Vagina (tissue), 2 donors: ENCODE measurements around the gene ALDH3B2. TPM values are rescaled to one million over a fixed set of nuclear protein-coding genes. Genes with fewer than 3 reads are reported as not detected.

Experiments used
- DNase-seq, 2 donors: peaks; one replicate each; pipeline ENCODE4 v3.0.0-alpha.2; 2017; ENCODE audit errors: extremely low spot score in 2 of 2
- H3K27ac ChIP-seq: fragments of 200-600 bp; sonication (generic); one replicate; pipeline ENCODE4 v1.5.1; 2019
- H3K27me3 ChIP-seq: fragments of 200-600 bp; sonication (generic); one replicate; pipeline ENCODE4 v1.5.1; 2019
- H3K36me3 ChIP-seq, 2 donors: fragments of 200-600 bp; sonication (generic); one replicate each; pipeline ENCODE4 v1.5.1; 2017 to 2019
- H3K4me1 ChIP-seq: fragments of 200-600 bp; sonication (generic); one replicate; pipeline ENCODE4 v1.5.1; 2019
- H3K4me3 ChIP-seq, 2 donors: fragments of 200-600 bp; sonication (generic); 1 replicate in 1 of 2; 2 replicates in 1 of 2; pipeline ENCODE4 v1.5.1; 2016 to 2019
- H3K9me3 ChIP-seq: fragments of 200-600 bp; sonication (generic); one replicate; pipeline ENCODE4 v1.5.1; 2019
- CTCF ChIP-seq, 3 experiments: fragments of 450-650 bp in 2 of 3; fragments of 200-600 bp in 1 of 3; sonication (generic) in 1 of 3; IDR thresholded peaks; one replicate each; pipeline ENCODE4 v1.5.1; 2017 to 2019; ENCODE audit warnings: antibody characterized with exemption in 3 of 3, mild to moderate bottlenecking in 2 of 3, moderate library complexity in 2 of 3
- POLR2A ChIP-seq, 2 donors: fragments of 450-650 bp; IDR thresholded peaks; one replicate each; pipeline ENCODE4 v1.6.1; 2017; ENCODE audit warnings: antibody characterized with exemption in 2 of 2, mild to moderate bottlenecking in 2 of 2, moderate library complexity in 2 of 2
- POLR2AphosphoS5 ChIP-seq, 2 donors: sonication (generic); formaldehyde crosslinking; IDR thresholded peaks; one replicate each; pipeline ENCODE4 v1.9.0; 2017; ENCODE audit warnings: antibody characterized with exemption in 2 of 2, mild to moderate bottlenecking in 2 of 2, low read depth in 1 of 2; ENCODE audit not compliant: insufficient read depth in 1 of 2
- intact Hi-C: fragments of 100-400 bp; cut with DNase I; formaldehyde crosslinking; loops from one replicate; pipeline ENCODE4 v1.15.1; 2023
- total RNA-seq: library from RNA; depleted of rRNA; stranded (reverse); fragments of >200 nt; gene quantifications from one replicate; pipeline ENCODE4 v1.2.3, GENCODE V29; 2016

ALDH3B2 gene
- total RNA-seq, 1 donor from 2014 or later, result 19.9 TPM

- intact Hi-C loops, result no loop called here
- H3K36me3 ChIP-seq, result no peaks in the 10 kb centered on the region
These were observed 8.7 kb downstream of the ALDH3B2 start for GRCh38 chr11:67665541-67666302.

GRCh38 chr11:67664696-67665540 is 9.5 kb downstream of the ALDH3B2 start:
- H3K36me3 ChIP-seq, result no peaks in the 10 kb centered on the region
- no peaks in the 10 kb centered on the region for H3K27me3 ChIP-seq
- no peak overlapping the region for H3K27ac ChIP-seq
- no peak for TF ChIP-seq POLR2AphosphoS5 (IDR thresholded peaks at IDR 0.05; ENCODE audit: insufficient read depth in 1 of 2, low read depth in 1 of 2)
- no peak overlapping the region for H3K4me3 ChIP-seq
- H3K4me1 ChIP-seq, result no peaks in the 10 kb centered on the region
- no peaks in the 10 kb centered on the region for H3K9me3 ChIP-seq
- no peak for DNase-seq
- intact Hi-C loops, result no loop called here

More at GRCh38 chr11:67665541-67666302, 8.7 kb downstream of the ALDH3B2 start:
- no peaks in the 10 kb centered on the region for H3K9me3 ChIP-seq
- H3K27ac ChIP-seq, result no peak overlapping the region
- no peak overlapping the region for H3K4me3 ChIP-seq
- TF ChIP-seq POLR2A (IDR thresholded peaks at IDR 0.05), result no peak
- no peak for TF ChIP-seq POLR2AphosphoS5 (IDR thresholded peaks at IDR 0.05; ENCODE audit: insufficient read depth in 1 of 2, low read depth in 1 of 2)
- TF ChIP-seq CTCF (IDR thresholded peaks at IDR 0.05), result no peak
- peak in 1 of 2 donors; percentile 71 for DNase-seq
- H3K4me1 ChIP-seq, result no peaks in the 10 kb centered on the region
- no peaks in the 10 kb centered on the region for H3K27me3 ChIP-seq

DNA sequence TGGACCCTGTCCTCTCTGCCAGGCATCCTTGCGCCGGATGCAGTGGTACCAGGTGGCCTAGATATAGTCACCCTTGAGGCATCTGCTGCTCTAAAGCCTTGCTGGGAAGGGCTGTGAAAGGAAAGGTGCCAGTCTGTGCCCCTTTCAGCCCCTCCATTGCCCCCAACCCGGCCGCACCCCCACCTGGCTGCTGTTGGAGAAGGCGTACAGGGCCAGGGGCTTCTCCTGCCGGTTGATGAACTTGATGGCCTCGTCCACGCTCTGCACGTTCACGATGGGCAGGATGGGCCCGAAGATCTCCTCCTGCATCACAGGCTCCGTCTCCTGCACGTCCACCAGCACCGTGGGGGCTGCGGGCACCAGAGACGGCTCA is 10.2 kb downstream of the ALDH3B2 start:
- TF ChIP-seq POLR2A (IDR thresholded peaks at IDR 0.05) (no peak), POLR2AphosphoS5 (IDR thresholded peaks at IDR 0.05; ENCODE audit: insufficient read depth in 1 of 2, low read depth in 1 of 2) (no peak), CTCF (IDR thresholded peaks at IDR 0.05) (no peak)
- no peaks in the 10 kb centered on the region for H3K36me3 ChIP-seq
- H3K27ac ChIP-seq, result no peak overlapping the region
- intact Hi-C loops, result no loop called here
- DNase-seq, result no peak
- no peaks in the 10 kb centered on the region for H3K9me3 ChIP-seq
- H3K4me1 ChIP-seq, result no peaks in the 10 kb centered on the region
- no peak overlapping the region for H3K4me3 ChIP-seq
- no peaks in the 10 kb centered on the region for H3K27me3 ChIP-seq

GRCh38 chr11:67663532-67664212 is 10.8 kb downstream of the ALDH3B2 start:
- Histone ChIP-seq H3K9me3 (no peaks in the 10 kb centered on the region), H3K36me3 (no peaks in the 10 kb centered on the region), H3K27ac (no peak overlapping the region), H3K27me3 (no peaks in the 10 kb centered on the region), H3K4me1 (no peaks in the 10 kb centered on the region), H3K4me3 (no peak overlapping the region)
- no peak for TF ChIP-seq POLR2A (IDR thresholded peaks at IDR 0.05)
- TF ChIP-seq CTCF (IDR thresholded peaks at IDR 0.05), result no peak
- intact Hi-C loops, result no loop called here
- DNase-seq, result no peak

DNA sequence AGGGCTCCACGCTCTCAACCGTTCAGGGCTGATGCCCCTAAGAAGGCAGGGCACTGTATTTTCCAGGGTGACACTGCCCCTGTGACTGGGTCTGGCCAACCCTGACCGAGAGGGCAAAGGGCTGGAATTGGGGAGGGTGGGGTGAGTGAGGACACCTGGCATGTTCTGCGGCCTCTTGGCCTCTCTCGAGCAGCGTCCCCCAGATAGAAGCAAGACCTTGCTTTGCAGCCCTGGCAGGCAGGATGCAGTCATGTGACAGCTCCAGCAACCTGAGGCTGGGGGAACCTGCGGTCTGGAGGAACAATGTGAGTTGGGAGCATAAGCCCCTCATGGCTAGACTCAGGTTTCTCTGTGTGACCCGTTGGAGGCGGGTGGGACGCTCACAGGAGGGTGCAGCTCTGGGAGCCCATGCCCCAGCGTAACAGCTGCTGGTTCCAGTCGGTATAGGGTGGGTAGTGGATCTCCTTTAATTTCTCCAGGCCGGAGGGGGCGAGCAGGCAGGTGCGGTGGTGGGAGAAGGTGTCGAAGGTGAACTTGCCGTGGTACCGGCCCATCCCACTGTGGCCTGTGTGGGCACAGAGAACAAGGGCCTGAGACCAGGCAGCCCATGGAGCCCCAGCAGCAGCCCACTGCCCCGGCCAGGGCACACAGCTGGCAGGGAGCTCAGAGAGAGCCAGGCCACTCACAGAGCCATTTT is 11.4 kb downstream of the ALDH3B2 start:
- no peaks in the 10 kb centered on the region for H3K4me1 ChIP-seq
- H3K27ac ChIP-seq, result no peak overlapping the region
- H3K27me3 ChIP-seq, result no peaks in the 10 kb centered on the region
- no peak for TF ChIP-seq POLR2A (IDR thresholded peaks at IDR 0.05)
- no peak for TF ChIP-seq CTCF (IDR thresholded peaks at IDR 0.05)
- TF ChIP-seq POLR2AphosphoS5 (IDR thresholded peaks at IDR 0.05; ENCODE audit: insufficient read depth in 1 of 2, low read depth in 1 of 2), result no peak
- H3K4me3 ChIP-seq, result no peak overlapping the region
- H3K36me3 ChIP-seq, result no peaks in the 10 kb centered on the region
- intact Hi-C loops, result no loop called here
- no peaks in the 10 kb centered on the region for H3K9me3 ChIP-seq
- no peak for DNase-seq
